Fibroblast of skin of left quadriceps (primary cell): ENCODE results near the gene HLA-DOA.

Experiments used
- DNase-seq, 2 experiments: peaks; one replicate each; pipeline ENCODE4 v3.0.0-alpha.2; 2013; ENCODE audit warnings: low read depth in 2 of 2

HLA-DOA gene

GRCh38 chr6:33017018-33017417, 7.6 kb upstream of the HLA-DOA start:
- no peak for DNase-seq

- no peak for DNase-seq
Observed at GRCh38 chr6:33015798-33016197, 6.4 kb upstream of the HLA-DOA start.

- peak; percentile 56 to 57 for DNase-seq
Observed at GRCh38 chr6:33014841-33015634, 5.6 kb upstream of the HLA-DOA start.

GRCh38 chr6:33013608-33014007, 4.2 kb upstream of the HLA-DOA start:
- no peak for DNase-seq

- no peak for DNase-seq
Observed at GRCh38 chr6:33010356-33010755, 965 bp upstream of the HLA-DOA start.

GRCh38 chr6:33007831-33008400, 1.5 kb downstream of the HLA-DOA start:
- DNase-seq, result no peak

GRCh38 chr6:33004940-33005339, 4.5 kb downstream of the HLA-DOA start:
- DNase-seq, result no peak

- no peak for DNase-seq
Observed at GRCh38 chr6:33001685-33002084, 7.7 kb downstream of the HLA-DOA start.

- no peak for DNase-seq
Observed at GRCh38 chr6:33000055-33000454, 9.3 kb downstream of the HLA-DOA start.

- DNase-seq, result no peak
Observed at GRCh38 chr6:32995448-32995847, 13.9 kb downstream of the HLA-DOA start.

- no peak for DNase-seq
Observed at GRCh38 chr6:32993363-32993973, 15.9 kb downstream of the HLA-DOA start.

GRCh38 chr6:32991972-32992371, 17.4 kb downstream of the HLA-DOA start:
- DNase-seq, result no peak

- DNase-seq, result no peak
Observed at GRCh38 chr6:32989368-32989767, 20.0 kb downstream of the HLA-DOA start.

- peak; percentile 43 to 56 for DNase-seq
Observed at GRCh38 chr6:32984622-32985389, 24.6 kb downstream of the HLA-DOA start.

- DNase-seq, result no peak
Observed at GRCh38 chr6:32983964-32984621, 25.3 kb downstream of the HLA-DOA start.

- DNase-seq, result no peak
Observed at GRCh38 chr6:32983493-32983848, 25.9 kb downstream of the HLA-DOA start.

- DNase-seq, result no peak
Observed at GRCh38 chr6:32982702-32983492, 26.5 kb downstream of the HLA-DOA start.

GRCh38 chr6:32982084-32982701, 27.2 kb downstream of the HLA-DOA start:
- DNase-seq, result no peak

GRCh38 chr6:32980488-32981038, 28.8 kb downstream of the HLA-DOA start:
- no peak for DNase-seq
